Erythroblast (primary cell): Measurements from ENCODE around the gene TNMD.

Experiments
- GATA1 ChIP-seq: IDR thresholded peaks from 2 replicates; pipeline ENCODE4 v1.6.1; 2011; ENCODE audit warnings: low read depth, mild to moderate bottlenecking, control low read depth, low read length, moderate library complexity
- POLR2A ChIP-seq: IDR thresholded peaks from 2 replicates; pipeline ENCODE4 v1.6.1; 2011; ENCODE audit warnings: mild to moderate bottlenecking, low read length

GRCh38 chrX:100615005-100615404 lies 30.3 kb downstream of the TNMD start:
- TF ChIP-seq POLR2A = no peak
- no peak for TF ChIP-seq GATA1
